ENCODE data around the gene WNK2. TPM values are rescaled to one million over a fixed set of nuclear protein-coding genes. Genes with fewer than 3 reads are reported as not detected.

Gene WNK2
- total and polyA plus RNA-seq, 12 donors, result 16.6 to 236 (median 178) TPM

GRCh38 chr9:93198117-93198837, 14.3 kb downstream of the WNK2 start:
- intact Hi-C loops (cut with DNase I), result no loop called here
- peaks cover 10 to 97% (median 51%) of the 10 kb centered on the region in 9 donors for H3K4me1 ChIP-seq
- 72 to 75% methylated on average over 10 of the region's 10 CpGs for WGBS, 2 donors
- H3K4me3 ChIP-seq, result no peak overlapping the region
- peak overlapping the region in 5 of 10 donors; percentile 23 to 55 (median 36) for H3K27ac ChIP-seq
- DNase-seq (peak in 1 of 2 donors; percentile 12), ATAC-seq (no peak)
- no peaks in the 10 kb centered on the region for H3K36me3 ChIP-seq
- H3K9me3 ChIP-seq, result peaks cover 0 to 5% (median 0%) of the 10 kb centered on the region in 11 donors
- TF ChIP-seq CTCF (IDR thresholded peaks at IDR 0.05), result no peak
- H3K27me3 ChIP-seq, result no peaks in the 10 kb centered on the region

GRCh38 chr9:93198838-93199625, 15.1 kb downstream of the WNK2 start:
- intact Hi-C loops (cut with DNase I), result no loop called here
- ATAC-seq (no peak), DNase-seq (no peak)
- Histone ChIP-seq H3K27me3 (no peaks in the 10 kb centered on the region), H3K27ac (peak overlapping the region in 5 of 10 donors; percentile 23 to 55 (median 32)), H3K4me1 (peaks cover 8 to 97% (median 53%) of the 10 kb centered on the region in 9 donors), H3K9me3 (peaks cover 0 to 5% (median 0%) of the 10 kb centered on the region in 11 donors), H3K36me3 (no peaks in the 10 kb centered on the region), H3K4me3 (no peak overlapping the region)
- WGBS, 2 donors, result 75 to 82% methylated on average over 16 of the region's 16 CpGs
- no peak for TF ChIP-seq CTCF (IDR thresholded peaks at IDR 0.05)

GRCh38 chr9:93200449-93200742, 16.5 kb downstream of the WNK2 start:
- DNase-seq, result no peak
- Histone ChIP-seq H3K4me1 (peaks cover 17 to 97% (median 54%) of the 10 kb centered on the region in 9 donors), H3K27ac (peak overlapping the region in 4 of 10 donors; percentile 71 to 92 (median 92))

More at GRCh38 chr9:93200449-93200742, 16.5 kb downstream of the WNK2 start:
- H3K36me3 ChIP-seq, result no peaks in the 10 kb centered on the region
- no peak overlapping the region for H3K4me3 ChIP-seq
- no peak for TF ChIP-seq CTCF (IDR thresholded peaks at IDR 0.05)
- WGBS, 2 donors, result 75% methylated on average over 9 of the region's 9 CpGs
- peaks cover 0 to 5% (median 0%) of the 10 kb centered on the region in 11 donors for H3K9me3 ChIP-seq
- H3K27me3 ChIP-seq, result no peaks in the 10 kb centered on the region
- intact Hi-C loops (cut with DNase I), result no loop called here
- no peak for ATAC-seq

Measured in heart right ventricle (tissue), 16 donors.